Vagina (tissue), 2 donors: ENCODE measurements around the gene MARCHF5.

Experiments
- CTCF ChIP-seq, 3 experiments: fragments of 450-650 bp in 2 of 3; fragments of 200-600 bp in 1 of 3; sonication (generic) in 1 of 3; IDR thresholded peaks; one replicate each; pipeline ENCODE4 v1.5.1; 2017 to 2019; ENCODE audit warnings: antibody characterized with exemption in 3 of 3, mild to moderate bottlenecking in 2 of 3, moderate library complexity in 2 of 3
- POLR2A ChIP-seq, 2 donors: fragments of 450-650 bp; IDR thresholded peaks; one replicate each; pipeline ENCODE4 v1.6.1; 2017; ENCODE audit warnings: antibody characterized with exemption in 2 of 2, mild to moderate bottlenecking in 2 of 2, moderate library complexity in 2 of 2

DNA sequence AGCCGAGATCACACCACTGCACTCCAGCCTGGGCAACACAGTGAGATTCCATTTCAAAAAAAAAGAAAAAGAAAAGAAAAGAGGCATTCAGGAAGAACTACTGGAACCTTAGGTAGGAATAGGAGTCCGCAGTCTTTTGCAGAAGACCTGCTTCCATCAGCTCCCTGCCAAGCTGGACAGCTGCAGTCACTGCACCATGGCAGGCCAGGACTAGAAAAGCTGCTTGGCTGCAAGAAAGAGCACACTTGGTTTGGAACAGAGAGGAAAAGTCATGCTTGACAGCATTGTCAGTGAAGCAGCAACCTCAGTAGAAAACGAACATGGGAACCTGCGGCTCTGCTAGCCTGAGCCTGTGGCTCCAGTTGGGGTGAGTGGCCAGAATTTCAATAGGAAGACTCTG lies 104.3 kb downstream of the MARCHF5 start:
- TF ChIP-seq POLR2A (IDR thresholded peaks at IDR 0.05) (no peak), CTCF (IDR thresholded peaks at IDR 0.05) (no peak)
